Fibroblast of pulmonary artery (primary cell): ENCODE measurements around the gene ALPK3.

Source experiments
- DNase-seq: peaks from one replicate; pipeline ENCODE4 v3.0.0-alpha.2; 2010; ENCODE audit warnings: low read depth
- H3K4me3 ChIP-seq: replicated peaks from 2 replicates; pipeline ENCODE4 v1.5.1; 2011; ENCODE audit warnings: low read depth, mild to moderate bottlenecking, control low read depth, low read length, moderate library complexity
- CTCF ChIP-seq: IDR thresholded peaks from 2 replicates; pipeline ENCODE4 v1.5.1; 2011; ENCODE audit warnings: mild to moderate bottlenecking, control low read depth, low read length, inconsistent platforms; ENCODE audit errors: missing control alignments

Gene ALPK3

GRCh38 chr15:84797801-84798200 lies 19.4 kb upstream of the ALPK3 start:
- no peak for TF ChIP-seq CTCF
- no peak for DNase-seq
- no peak overlapping the region for H3K4me3 ChIP-seq

GRCh38 chr15:84798436-84798946 lies 18.7 kb upstream of the ALPK3 start:
- TF ChIP-seq CTCF, result no peak
- DNase-seq, result no peak
- H3K4me3 ChIP-seq, result no peak overlapping the region

GRCh38 chr15:84799511-84800187 lies 17.5 kb upstream of the ALPK3 start:
- DNase-seq, result no peak
- no peak overlapping the region for H3K4me3 ChIP-seq
- no peak for TF ChIP-seq CTCF

- no peak for TF ChIP-seq CTCF
- no peak for DNase-seq
- H3K4me3 ChIP-seq, result no peak overlapping the region
Measured at GRCh38 chr15:84800365-84800806, 16.8 kb upstream of the ALPK3 start.

- no peak overlapping the region for H3K4me3 ChIP-seq
- no peak for TF ChIP-seq CTCF
- no peak for DNase-seq
Measured at GRCh38 chr15:84804005-84804900, 12.9 kb upstream of the ALPK3 start.

- H3K4me3 ChIP-seq, result no peak overlapping the region
- DNase-seq, result no peak
- TF ChIP-seq CTCF, result no peak
Measured at GRCh38 chr15:84805221-84805620, 11.9 kb upstream of the ALPK3 start.
